ENCODE data around the gene STAT1. TPM values are rescaled to one million over a fixed set of nuclear protein-coding genes. Genes with fewer than 3 reads are reported as not detected.
"Not testable (repeated sequence)": the region's sequence is repeated elsewhere in the genome, so short reads cannot be mapped to it uniquely, and the experiment has no call there.

STAT1 gene
- total RNA-seq, 1 donor from 2014 or later: 85.1 TPM

- Mint-ChIP-seq H3K36me3 (ENCODE audit: low read depth) (peaks cover 62% of the 10 kb centered on the region), H3K27ac (no peak overlapping the region), H3K4me3 (no peak overlapping the region), H3K4me1 (peaks cover 9% of the 10 kb centered on the region), H3K9me3 (no peaks in the 10 kb centered on the region), H3K27me3 (no peaks in the 10 kb centered on the region)
- no peak for TF ChIP-seq CTCF (IDR thresholded peaks at IDR 0.05)
- ChIA-PET POLR2A (no interaction called here), CTCF (interaction anchor here (1.2 kb wide), 1 partner anchor 112 kb away, joined by 3 read pairs; no protein-coding TSS in a partner anchor)
- intact Hi-C loops (cut with micrococcal nuclease): loop anchor here (1.0 kb wide), 1 partner anchor 8 kb away; no protein-coding TSS in a partner anchor
- DNase-seq: no peak
- no peak for ATAC-seq (ENCODE audit: low read depth)
These were observed 52.0 kb downstream of the STAT1 start for GRCh38 chr2:190961918-190962487.

DNA sequence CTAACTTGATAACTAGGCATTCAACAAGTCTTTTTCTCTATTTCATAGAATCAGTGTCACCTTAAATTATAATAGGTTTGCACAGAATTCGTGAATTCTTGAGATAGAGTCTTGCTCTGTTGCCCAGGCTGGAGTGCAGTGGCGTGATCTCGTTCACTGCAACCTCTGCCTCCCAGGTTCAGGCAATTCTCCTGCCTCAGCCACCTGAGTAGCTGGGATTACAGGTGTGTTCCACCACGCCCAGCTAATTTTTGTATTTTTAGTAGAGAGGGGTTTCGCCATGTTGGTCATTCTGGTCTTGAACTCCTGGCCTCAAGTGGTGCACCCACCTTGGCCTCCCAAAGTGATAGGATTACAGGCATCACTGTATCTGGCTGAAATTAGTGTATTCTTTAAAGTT lies 52.9 kb downstream of the STAT1 start:
- intact Hi-C loops (cut with micrococcal nuclease); H3K9me3 Mint-ChIP-seq; POLR2A ChIA-PET; H3K4me3 Mint-ChIP-seq; H3K4me1 Mint-ChIP-seq; DNase-seq; H3K27ac Mint-ChIP-seq; ATAC-seq (ENCODE audit: low read depth); H3K27me3 Mint-ChIP-seq: not testable (repeated sequence)
- CTCF ChIA-PET: interaction anchor here (1.2 kb wide), 1 partner anchor 111 kb away, joined by 3 read pairs; no protein-coding TSS in a partner anchor
- H3K36me3 Mint-ChIP-seq (ENCODE audit: low read depth): peaks cover 66% of the 10 kb centered on the region

- TF ChIP-seq CTCF (IDR thresholded peaks at IDR 0.05): no peak
- CTCF ChIA-PET: no interaction called here
- intact Hi-C loops (cut with micrococcal nuclease): no loop called here
- DNase-seq: no peak
- H3K36me3 Mint-ChIP-seq (ENCODE audit: low read depth): peaks cover 69% of the 10 kb centered on the region
- POLR2A ChIA-PET: interaction anchor here (0.6 to 0.7 kb wide), 2 partner anchors 10 to 73 kb away, joined by 3 read pairs; no protein-coding TSS in a partner anchor
- peaks cover 9% of the 10 kb centered on the region for H3K4me1 Mint-ChIP-seq
- ATAC-seq (ENCODE audit: low read depth): no peak
- H3K27me3 Mint-ChIP-seq: no peaks in the 10 kb centered on the region
- no peak overlapping the region for H3K27ac Mint-ChIP-seq
- peaks cover 4% of the 10 kb centered on the region for H3K9me3 Mint-ChIP-seq
- H3K4me3 Mint-ChIP-seq: no peak overlapping the region
These were observed 53.8 kb downstream of the STAT1 start for GRCh38 chr2:190959911-190960788.

- H3K4me1 Mint-ChIP-seq: peaks cover under 1% of the 10 kb centered on the region
- ChIA-PET POLR2A (no interaction called here), CTCF (no interaction called here)
- no peak for TF ChIP-seq CTCF (IDR thresholded peaks at IDR 0.05)
- DNase-seq: no peak
- H3K27ac Mint-ChIP-seq: no peak overlapping the region
- intact Hi-C loops (cut with micrococcal nuclease): no loop called here
- no peak for ATAC-seq (ENCODE audit: low read depth)
- peaks cover 4% of the 10 kb centered on the region for H3K9me3 Mint-ChIP-seq
- H3K4me3 Mint-ChIP-seq: no peak overlapping the region
- no peaks in the 10 kb centered on the region for H3K27me3 Mint-ChIP-seq
- H3K36me3 Mint-ChIP-seq (ENCODE audit: low read depth): peaks cover 20% of the 10 kb centered on the region
These were observed 60.7 kb downstream of the STAT1 start for GRCh38 chr2:190953257-190953656.

- ATAC-seq (ENCODE audit: low read depth): no peak
- H3K27ac Mint-ChIP-seq: no peak overlapping the region
- H3K36me3 Mint-ChIP-seq (ENCODE audit: low read depth): peaks cover 6% of the 10 kb centered on the region
- no peak overlapping the region for H3K4me3 Mint-ChIP-seq
- H3K9me3 Mint-ChIP-seq: peaks cover under 1% of the 10 kb centered on the region
- intact Hi-C loops (cut with micrococcal nuclease): no loop called here
- TF ChIP-seq CTCF (IDR thresholded peaks at IDR 0.05): no peak
- DNase-seq: no peak
- peaks cover 18% of the 10 kb centered on the region for H3K4me1 Mint-ChIP-seq
- no peaks in the 10 kb centered on the region for H3K27me3 Mint-ChIP-seq
- ChIA-PET CTCF (interaction anchor here (0.7 kb wide), 1 partner anchor 100 kb away, joined by 3 read pairs; no protein-coding TSS in a partner anchor), POLR2A (interaction anchor here (0.7 kb wide), 1 partner anchor 10 kb away, joined by 3 read pairs; no protein-coding TSS in a partner anchor)
These were observed 63.4 kb downstream of the STAT1 start for GRCh38 chr2:190950566-190950991.

Data from activated B cell treated with CpG ODN at 0.5 μM for 24 hours (primary cell).